ENCODE data around the gene ANKRD34A.
"Not testable (repeated sequence)": the region's sequence is repeated elsewhere in the genome, so short reads cannot be mapped to it uniquely, and the experiment has no call there.

ANKRD34A gene

DNA sequence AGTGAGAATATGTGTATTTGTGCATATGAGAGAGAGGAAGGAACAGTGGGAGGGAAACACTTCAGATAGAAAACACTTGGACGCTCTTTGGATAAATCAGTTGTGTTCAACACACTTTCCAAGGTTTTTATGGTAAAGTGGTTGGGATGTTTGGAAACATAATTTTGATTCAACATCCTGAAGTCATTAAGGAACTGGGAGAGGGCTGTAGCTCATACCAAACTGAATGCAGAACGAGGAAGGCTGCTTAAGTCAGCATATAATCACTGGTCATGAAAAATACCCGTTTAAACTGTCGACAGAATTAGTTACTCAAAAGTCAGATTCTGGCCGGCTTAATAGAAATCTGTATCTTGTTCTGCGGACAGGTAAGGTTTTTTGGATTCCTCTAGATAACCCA lies 21.5 kb downstream of the ANKRD34A start:
- no peak for DNase-seq (ENCODE audit: low read depth)

DNA sequence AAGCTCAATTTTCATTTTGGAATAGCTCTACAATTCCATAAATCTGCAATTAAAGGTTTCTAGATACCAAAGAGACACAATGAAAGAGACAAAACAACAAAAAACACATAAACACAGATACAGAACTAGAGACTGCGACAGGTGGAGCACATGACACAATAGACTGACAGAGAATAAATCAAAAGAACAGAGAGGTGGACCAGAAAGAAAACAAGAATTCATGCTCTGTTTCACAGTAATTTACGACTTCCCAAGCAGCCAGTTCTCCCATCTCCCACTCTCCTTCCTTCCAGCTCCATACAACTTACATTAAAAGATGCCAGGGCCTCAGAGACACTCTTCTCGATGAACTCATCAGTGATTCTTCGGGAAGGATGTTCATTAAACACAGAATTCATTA lies 22.0 kb downstream of the ANKRD34A start:
- no peak for DNase-seq (ENCODE audit: low read depth)

DNA sequence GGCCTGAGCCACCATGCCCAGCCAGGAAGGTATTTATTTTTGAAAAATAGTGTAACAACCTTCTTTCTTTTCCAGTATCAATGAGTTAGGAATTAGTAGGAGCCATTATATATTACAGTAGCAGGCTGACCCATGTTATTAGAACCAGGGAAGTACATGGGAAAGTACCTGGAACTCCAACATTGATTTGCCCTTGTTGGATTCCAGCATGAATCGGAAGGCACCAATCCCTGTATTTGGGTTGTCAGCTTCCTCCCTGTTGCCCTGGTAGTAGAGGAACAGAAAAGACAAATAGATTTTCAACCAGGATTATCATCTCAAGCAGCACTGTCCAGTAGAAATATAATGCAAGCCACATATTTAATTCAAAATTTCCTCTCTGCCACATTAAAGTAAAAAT lies 26.9 kb downstream of the ANKRD34A start:
- no peak for DNase-seq (ENCODE audit: low read depth)

DNA sequence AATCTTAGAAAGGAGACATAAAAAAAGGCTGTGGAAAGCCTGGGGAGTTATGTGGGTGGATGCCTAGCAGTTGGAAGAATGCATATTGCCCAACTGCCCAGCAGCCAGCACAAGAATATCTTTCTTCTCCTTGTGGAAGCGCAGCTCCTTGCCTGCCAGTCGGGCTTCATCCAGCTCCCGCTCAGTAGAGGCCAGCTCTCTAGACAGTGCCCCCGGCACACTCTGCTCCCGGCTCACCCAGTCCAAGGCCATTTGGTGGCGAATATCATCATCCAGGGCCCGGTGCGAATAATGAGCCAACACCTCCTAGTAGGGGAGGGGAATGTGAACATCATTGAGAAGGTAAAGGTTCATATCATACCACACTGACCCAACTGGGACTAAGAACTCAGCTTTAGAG lies 28.1 kb downstream of the ANKRD34A start:
- DNase-seq (ENCODE audit: low read depth), result no peak

DNA sequence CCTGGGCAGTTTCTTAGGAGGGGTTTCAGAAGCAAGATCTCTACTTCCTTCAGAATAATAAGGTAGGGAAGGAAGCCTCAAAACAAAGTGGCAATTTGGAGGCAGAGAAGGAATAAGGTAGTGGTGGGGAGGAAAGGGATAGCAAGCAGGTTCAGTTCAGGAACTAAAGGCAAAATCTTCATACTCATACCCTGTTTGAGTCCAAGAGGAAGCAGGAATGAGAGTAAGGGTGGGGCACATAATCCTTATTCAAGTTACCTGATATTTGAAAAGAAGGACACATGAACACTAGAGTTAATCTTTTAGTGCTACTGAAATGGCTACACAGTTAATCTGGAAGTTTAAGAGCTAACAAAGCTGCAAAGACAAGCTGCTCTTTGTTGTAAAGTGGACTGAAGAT lies 28.7 kb downstream of the ANKRD34A start:
- DNase-seq (ENCODE audit: low read depth), result no peak

DNA sequence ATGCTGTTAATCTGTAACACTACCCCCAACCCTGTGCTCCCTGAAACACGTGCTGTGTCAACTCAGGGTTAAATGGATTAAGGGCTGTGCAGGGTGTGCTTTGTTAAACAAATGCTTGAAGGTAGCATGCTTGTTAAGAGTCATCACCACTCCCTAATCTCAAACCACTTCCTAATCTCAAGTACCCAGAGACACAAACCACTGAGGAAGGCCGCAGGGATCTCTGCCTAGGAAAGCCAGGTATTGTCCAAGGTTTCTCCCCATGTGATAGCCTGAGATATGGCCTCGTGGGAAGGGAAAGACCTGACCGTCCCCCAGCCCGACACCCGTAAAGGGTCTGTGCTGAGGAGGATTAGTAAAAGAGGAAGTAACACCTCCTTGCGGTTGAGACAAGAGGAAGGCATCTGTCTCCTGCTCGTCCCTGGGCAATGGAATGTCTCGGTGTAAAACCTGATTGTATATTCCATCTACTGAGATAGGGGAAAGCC lies 31.8 kb downstream of the ANKRD34A start:
- not testable (repeated sequence) for DNase-seq (ENCODE audit: low read depth)

DNA sequence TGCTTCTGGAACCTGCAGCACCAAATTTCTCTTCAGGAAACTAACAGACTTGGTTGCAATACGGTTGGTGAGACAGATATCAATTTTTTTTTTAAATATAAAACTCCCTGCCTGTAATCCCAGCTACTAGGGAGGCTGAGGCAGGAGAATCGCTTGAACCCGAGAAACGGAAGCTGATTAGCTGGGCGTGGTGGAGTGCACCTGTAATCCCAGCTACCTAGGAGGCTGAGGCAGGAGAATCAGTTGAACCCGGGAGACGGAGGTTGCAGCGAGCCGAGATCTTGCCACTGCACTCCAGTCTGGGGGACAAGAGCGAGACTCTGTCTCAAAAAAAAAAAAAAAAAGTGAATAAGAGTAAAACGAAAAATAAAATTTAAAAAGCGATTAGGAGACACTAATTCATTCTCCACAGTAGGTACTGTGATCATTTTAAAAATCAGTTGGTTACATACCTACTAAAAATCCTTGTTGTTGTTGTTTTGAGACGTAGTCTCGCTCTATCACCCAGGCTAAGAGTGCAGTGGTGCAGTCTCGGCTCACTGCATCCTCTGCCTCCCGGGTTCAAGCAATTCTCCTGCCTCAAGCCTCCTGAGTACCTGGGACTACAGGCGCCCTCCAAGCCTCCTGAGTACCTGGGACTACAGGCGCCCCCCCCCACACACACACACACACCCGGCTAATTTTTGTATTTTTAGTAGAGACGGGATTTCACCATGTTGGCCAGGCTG lies 36.3 kb downstream of the ANKRD34A start:
- no peak for DNase-seq (ENCODE audit: low read depth)

DNA sequence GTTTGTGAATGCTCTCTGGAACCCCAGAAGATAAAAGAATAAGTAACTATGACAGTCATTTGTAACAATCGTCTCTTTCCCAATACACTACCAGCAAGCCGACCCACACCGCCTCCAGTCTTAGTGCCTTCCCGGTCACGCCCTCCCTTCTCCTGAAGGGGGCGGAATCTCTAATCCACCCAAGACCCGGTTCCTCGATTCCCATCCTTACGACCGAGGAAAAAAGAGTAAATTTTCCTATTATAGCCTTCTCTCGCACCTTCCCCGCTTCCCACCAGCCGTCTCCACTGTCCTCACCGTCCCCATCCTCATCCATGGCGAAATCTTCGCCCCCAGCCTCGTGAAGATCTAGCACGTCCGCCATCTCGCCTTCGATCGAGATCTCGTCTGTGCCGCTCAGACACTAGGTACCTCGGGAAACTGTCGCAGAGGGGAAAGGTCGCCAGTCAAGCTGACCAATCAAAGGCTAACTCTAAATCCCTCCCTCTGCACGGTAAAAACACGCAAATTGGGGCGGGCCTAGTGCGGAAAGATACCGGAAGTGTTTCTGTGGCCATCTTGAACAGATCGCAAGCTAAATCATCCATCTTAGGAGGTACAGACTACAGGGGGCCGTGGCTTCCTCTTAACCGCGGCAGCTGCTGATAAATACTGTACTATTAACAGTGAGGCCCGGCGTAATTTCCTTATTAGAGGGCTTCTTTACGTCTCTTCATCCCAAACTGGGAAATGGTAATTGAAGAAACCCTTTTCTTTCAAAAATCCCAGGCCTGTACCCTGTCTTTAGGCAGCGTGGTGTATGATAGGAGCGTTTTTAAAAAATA lies 37.1 kb downstream of the ANKRD34A start, which contains the start of gene RBM8A:
Gene RBM8A (minus strand): TSS at position 422 of the 824 bp plus-strand sequence. CDS start 58 bp downstream, at position 364.
- peak; percentile 59 for DNase-seq (ENCODE audit: low read depth)

DNA sequence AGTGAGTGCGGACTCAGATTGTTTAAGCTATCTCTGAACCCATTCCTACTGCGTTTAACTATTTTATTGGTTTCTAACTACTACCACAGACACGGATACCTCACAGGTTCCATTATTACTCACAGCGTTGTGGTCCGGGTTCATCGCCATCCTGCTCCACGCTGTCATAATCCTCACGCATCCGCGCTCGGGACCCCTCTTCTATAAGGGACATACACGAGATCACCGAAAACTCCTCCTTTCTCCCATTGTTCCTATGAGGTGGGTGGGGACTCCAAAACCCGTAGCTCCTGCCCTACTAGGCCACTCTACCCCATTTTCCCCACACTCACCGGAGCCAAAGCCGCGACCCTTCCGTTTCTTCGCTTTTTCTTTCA lies 37.7 kb downstream of the ANKRD34A start:
- no peak for DNase-seq (ENCODE audit: low read depth)

DNA sequence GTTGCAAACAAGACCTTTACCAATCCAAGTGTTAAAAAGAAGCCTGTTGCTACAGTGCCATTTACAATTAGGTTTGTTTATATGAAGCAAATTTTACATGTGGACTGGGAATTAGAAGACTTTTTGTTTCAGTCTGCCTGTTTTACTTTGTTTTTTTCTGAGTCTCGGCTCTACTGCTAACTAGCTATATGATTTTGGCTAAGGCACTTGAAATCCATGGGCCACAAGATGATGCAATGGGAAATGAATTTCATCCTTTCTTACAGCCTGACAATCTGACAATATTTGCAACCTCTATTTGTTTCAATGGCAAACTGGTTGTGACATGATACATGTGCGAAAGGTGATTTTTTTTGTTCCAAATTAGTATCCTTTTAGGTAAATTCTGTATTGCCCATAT lies 42.1 kb downstream of the ANKRD34A start:
- DNase-seq (ENCODE audit: low read depth), result no peak

DNA sequence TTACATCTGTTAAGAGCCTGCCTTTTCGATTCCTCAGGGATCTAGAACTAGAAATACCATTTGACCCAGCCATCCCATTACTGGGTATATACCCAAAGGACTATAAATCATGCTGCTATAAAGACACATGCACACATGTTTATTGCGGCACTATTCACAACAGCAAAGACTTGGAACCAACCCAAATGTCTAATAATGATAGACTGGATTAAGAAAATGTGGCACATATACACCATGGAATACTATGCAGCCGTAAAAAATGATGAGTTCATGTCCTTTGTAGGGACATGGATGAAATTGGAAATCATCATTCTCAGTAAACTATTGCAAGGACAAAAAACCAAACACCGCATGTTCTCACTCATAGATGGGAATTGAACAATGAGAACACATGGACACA lies 44.1 kb downstream of the ANKRD34A start:
- not testable (repeated sequence) for DNase-seq (ENCODE audit: low read depth)

DNA sequence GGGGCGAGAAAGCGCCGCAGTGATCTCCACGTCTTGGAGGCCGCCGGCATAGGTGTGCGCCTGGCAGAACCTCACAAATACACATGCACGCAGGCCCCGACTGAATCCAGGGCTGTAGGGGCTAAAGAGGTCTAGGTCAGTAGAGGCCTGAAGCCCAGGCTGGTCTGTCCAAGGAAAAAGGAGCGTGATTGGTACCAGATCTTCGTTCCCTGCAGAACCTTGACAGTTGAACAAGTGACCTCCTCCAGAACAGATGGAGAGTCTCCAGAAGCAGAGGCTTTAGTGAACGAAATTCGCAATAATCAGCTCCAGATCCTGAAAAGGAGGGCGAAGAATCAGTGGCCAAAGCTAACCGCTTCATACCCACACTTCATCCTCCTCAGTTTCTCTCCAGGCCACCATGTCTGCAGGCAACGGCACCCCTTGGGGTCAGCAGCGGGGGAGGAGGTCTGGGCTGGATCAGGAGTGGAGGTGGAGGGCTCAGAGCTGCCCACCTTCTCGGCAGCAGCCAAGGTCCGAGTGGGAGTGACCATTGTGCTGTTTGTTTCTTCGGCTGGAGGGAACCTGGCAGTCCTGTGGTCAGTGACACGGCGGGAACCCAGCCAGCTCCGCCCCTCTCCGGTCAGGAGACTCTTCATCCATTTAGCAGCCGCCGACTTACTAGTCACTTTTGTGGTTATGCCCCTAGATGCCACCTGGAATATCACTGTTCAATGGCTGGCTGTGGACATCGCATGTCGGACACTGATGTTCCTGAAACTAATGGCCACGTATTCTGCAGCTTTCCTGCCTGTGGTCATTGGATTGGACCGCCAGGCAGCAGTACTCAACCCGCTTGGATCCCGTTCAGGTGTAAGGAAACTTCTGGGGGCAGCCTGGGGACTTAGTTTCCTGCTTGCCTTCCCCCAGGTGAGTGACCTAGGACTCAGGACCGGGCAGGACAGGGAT lies 45.1 kb downstream of the ANKRD34A start:
- DNase-seq (ENCODE audit: low read depth), result no peak

DNA sequence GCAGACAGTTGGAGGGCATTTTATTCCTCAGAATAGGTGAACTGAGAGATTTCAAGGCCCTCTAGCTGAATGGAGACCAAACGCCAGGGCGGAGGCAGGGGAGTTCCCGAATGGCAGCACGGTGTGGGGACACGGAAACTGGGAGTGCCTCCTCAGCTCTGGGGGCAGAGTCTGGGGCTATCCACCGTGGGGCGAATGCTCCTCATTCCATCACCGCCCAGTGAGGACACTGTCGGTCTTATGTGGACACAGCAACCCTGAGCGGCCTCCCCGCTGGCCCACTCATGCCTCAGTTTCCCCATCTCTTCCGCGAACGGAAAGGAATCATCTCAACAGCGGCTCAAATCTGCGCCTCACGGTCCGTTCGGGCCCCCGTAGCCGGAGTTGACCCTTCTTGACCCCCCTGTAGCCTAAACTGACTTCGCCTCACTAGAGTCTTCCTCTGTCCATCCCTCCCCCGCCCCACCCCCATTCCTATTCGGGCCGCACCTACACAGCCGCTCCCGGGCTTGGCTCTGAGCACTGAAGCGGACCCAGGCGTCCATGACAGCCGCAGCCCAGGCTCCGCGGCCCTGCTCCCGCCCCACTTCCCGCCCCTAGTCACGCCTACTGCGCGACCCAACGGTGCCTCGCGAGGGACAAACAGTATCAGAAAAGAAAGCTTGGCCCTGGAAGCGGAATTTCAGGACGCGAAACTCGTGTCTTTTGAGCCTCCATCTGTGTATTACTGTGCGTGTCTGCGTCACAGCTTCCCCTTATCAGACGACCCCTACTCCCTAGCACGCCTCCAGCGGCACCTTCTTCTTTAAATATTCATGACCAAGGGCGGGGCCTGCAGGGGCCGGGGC lies 46.0 kb downstream of the ANKRD34A start, which contains the start of gene PEX11B:
Gene PEX11B (minus strand): TSS at position 574 of the 848 bp plus-strand sequence. CDS start 29 bp downstream, at position 545.
- DNase-seq (ENCODE audit: low read depth), result peak; percentile 77

DNA sequence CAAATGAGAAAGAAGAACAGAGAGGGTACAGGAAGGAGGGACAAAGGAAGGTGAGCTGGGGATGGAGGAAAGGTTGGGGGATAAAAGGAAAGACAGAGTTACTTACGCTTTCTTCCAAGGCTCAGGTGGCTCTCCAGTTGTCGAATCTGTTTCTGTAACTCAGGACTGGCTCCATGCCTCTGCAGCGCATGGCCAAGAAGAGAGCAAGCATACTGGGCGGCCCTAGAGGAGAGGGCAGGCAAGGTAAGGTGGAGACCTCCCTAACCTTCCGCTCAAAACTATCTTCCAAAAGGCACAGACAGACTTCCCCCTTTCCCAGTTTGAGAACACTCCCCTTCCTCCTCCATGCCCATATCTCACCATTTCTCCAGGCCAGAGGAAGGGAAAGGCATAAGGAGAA lies 46.8 kb downstream of the ANKRD34A start:
- DNase-seq (ENCODE audit: low read depth), result no peak

DNA sequence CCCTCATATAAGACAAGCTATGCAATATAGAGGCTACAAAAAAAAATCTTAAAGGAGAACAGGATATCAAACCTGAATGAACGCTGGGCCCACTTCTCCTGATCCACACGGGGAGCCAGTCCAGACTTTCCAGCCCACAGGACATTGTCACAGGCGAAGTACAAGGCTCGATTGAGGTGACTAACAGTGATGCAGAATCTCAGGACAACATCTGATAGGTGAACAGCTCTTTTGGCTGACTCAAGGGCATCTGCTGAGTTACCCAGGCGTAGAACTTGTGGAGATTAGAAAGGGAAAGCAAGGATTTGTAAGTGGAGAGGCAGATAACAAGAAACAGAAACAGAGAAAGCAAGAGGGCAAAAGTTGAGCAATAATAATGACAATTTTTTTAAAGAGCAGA lies 47.6 kb downstream of the ANKRD34A start:
- DNase-seq (ENCODE audit: low read depth), result no peak

DNA sequence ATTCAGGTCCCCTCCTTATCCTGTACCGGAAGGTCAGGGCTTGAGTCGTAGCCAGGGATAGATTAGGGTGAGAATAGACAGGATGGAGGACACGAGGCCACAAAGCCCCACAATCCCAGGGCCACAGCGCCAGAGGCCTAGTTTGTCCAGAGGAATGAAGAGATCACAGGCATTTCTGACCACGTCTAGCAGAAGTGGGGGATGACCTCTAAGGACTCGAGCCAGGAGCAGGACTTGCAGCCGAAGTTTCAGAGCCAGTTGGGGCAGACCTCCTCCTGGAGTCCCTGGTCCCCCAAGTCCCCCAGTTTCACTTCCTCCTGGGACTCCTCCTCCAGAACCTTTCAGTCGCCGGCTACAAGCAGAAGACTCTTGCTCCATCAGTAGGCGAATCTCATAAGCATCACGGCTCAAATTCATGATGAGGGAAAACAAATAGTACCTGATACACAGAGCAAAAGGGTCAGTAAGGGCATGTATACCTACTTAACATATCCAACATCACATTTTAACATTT lies 52.2 kb downstream of the ANKRD34A start:
- no peak for DNase-seq (ENCODE audit: low read depth)

Measured in stimulated activated CD8-positive, alpha-beta memory T cell treated with anti-CD3 and anti-CD28 coated beads, Interleukin-15, amount 100 ng/mL, for 24 hours (primary cell).